ENCODE data around the gene BAIAP3. TPM values are rescaled to one million over a fixed set of nuclear protein-coding genes. Genes with fewer than 3 reads are reported as not detected.

Gene BAIAP3
- polyA plus RNA-seq, 4 donors = 4.5 to 10.5 (median 7.0) TPM

DNA sequence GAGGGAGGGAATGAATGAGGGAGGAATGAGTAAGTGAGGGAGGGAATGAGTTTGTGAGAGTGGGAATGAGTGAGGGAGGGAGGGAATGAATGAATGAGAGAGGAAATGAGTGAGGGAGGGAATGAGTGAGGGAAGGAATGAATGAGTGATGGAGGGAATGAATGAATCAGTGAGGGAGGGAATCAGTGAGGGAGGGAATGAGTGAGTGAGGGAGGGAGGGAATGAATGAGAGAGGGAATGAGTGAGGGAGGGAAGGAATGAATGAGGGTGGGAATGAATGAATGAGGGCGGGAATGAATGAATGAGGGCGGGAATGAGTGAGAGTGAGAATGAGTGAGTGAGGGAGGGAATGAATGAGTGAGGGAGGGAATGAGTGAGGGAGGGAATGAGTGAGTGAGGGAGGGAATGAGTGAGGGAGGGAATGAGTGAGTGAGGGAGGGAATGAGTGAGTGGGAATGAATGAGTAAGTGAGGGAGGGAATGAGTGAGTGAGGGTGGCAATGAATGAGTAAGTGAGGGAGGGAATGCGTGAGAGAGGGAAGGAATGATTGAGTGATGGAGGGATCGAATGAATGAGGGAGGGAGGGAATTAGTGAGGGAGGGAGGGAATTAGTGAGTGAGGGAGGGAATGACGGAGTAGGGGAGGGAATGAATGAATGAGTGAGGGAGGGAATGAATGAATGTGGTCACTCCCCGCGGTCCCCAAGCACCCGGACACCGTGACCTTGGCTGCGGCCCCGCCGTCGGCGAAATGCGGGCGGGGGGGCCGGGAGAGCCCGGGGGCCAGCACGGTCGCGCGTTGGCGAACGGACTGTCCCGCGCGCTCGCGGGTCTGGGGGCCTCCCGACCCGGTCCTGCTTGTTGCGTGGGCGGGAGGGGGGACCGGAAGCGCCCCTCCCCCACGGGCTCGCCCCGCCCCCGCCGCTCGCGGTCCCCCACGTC is 25.1 kb upstream of the BAIAP3 start:
- no peaks in the 10 kb centered on the region for H3K27me3 ChIP-seq (ENCODE audit: control insufficient read depth in 3 of 3, insufficient read depth in 3 of 3, low read length in 3 of 3)
- peak in 1 of 2 donors; percentile 84 for DNase-seq
- H3K36me3 ChIP-seq (ENCODE audit: control insufficient read depth in 3 of 3, insufficient read depth in 2 of 3, low read depth in 1 of 3, low read length in 3 of 3) = peaks cover 0 to 23% (median 0%) of the 10 kb centered on the region in 3 donors
- H3K4me1 ChIP-seq (ENCODE audit: control insufficient read depth in 3 of 3, insufficient read depth in 2 of 3, low read depth in 1 of 3, low read length in 2 of 3) = peaks cover 6 to 49% (median 6%) of the 10 kb centered on the region in 3 donors
- H3K9me3 ChIP-seq (ENCODE audit: control insufficient read depth in 2 of 2, insufficient read depth in 1 of 2, low read depth in 1 of 2, low read length in 1 of 2) = no peaks in the 10 kb centered on the region
- FAIRE-seq = no peak
- 4 to 35% (median 32%) methylated on average over 4 to 42 of the region's 43 CpGs for WGBS, 3 donors
- peak overlapping the region; percentile 55 to 91 (median 60) for H3K4me3 ChIP-seq (ENCODE audit: low read depth in 1 of 3, low read length in 3 of 3)
- peak overlapping the region; percentile 56 to 99 (median 73) for H3K27ac ChIP-seq (ENCODE audit: low read depth in 1 of 3, low read length in 2 of 3)

GRCh38 chr16:1308977-1309885 is 24.2 kb upstream of the BAIAP3 start, which contains the start of gene UBE2I:
Gene UBE2I (plus strand): TSS chr16:1309636. CDS start chr16:1314031, 4,395 bp downstream.
- Histone ChIP-seq H3K4me3 (ENCODE audit: low read depth in 1 of 3, low read length in 3 of 3) (peak within 1 kb of the TSS; percentile 78 to 95 (median 91)), H3K4me1 (ENCODE audit: control insufficient read depth in 3 of 3, insufficient read depth in 2 of 3, low read depth in 1 of 3, low read length in 2 of 3) (peaks cover 6 to 47% (median 6%) of the 10 kb centered on the region in 3 donors), H3K27ac (ENCODE audit: low read depth in 1 of 3, low read length in 2 of 3) (peak within 1 kb of the TSS; percentile 94 to 99 (median 97)), H3K36me3 (ENCODE audit: control insufficient read depth in 3 of 3, insufficient read depth in 2 of 3, low read depth in 1 of 3, low read length in 3 of 3) (peaks cover 0 to 30% (median 4%) of the 10 kb centered on the region in 3 donors), H3K27me3 (ENCODE audit: control insufficient read depth in 3 of 3, insufficient read depth in 3 of 3, low read length in 3 of 3) (no peaks in the 10 kb centered on the region), H3K9me3 (ENCODE audit: control insufficient read depth in 2 of 2, insufficient read depth in 1 of 2, low read depth in 1 of 2, low read length in 1 of 2) (no peaks in the 10 kb centered on the region)
- DNase-seq (peak; percentile 99 to 100), FAIRE-seq (no peak)
- WGBS, 3 donors = 0 to 1% (median 1%) methylated on average over 45 to 117 of the region's 117 CpGs

DNA sequence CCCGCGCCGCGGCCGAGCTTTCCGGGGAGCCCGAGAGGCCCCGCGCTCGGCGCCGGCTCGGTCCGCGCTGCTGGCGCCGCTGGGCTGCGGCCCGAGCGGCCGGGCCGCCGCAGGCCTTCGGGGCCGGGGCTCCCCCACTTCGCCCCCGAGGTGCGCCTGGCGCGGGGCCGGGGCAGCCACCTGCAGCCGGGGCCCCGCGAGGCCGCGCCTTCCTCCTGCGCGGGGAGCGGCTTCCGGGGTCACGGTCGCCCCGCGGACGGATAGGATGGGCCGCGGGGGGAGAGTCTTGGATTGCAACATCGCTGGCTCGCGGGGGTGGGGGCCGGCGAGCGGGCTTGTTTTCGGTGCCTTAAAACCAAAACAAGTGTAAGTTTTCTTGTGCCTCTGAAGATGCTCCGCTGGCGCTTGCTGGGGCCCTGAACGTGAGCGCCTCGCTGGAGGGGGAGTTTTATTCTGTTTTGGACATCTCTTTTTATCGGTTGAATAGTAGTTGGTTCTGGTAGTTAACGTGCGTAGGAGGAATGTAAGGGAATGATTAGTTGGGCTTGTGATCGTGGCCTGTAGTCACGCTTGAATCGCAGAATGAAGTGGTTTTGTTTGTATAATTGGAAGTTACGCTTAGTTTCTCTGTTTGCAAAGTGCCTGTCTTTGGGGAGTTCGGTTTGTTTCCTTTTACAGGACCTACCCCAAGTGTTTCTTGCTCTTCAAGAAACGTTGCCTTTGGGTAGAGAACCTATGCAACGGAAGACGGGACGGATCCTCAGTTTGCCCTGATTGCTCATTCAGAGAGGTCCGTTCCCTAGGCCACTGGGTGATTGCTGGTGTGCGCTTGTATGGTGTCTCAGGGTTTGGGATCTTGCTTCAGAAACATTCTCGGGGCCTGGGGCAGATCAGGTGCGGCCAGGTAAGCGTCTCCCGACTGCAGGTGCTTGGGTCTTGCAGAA is 23.3 kb upstream of the BAIAP3 start:
- FAIRE-seq (no peak), DNase-seq (peak; percentile 56 to 72)
- H3K9me3 ChIP-seq (ENCODE audit: control insufficient read depth in 2 of 2, insufficient read depth in 1 of 2, low read depth in 1 of 2, low read length in 1 of 2) = no peaks in the 10 kb centered on the region
- H3K4me1 ChIP-seq (ENCODE audit: control insufficient read depth in 3 of 3, insufficient read depth in 2 of 3, low read depth in 1 of 3, low read length in 2 of 3) = peaks cover 6 to 41% (median 6%) of the 10 kb centered on the region in 3 donors
- H3K27me3 ChIP-seq (ENCODE audit: control insufficient read depth in 3 of 3, insufficient read depth in 3 of 3, low read length in 3 of 3) = no peaks in the 10 kb centered on the region
- peaks cover 5 to 39% (median 8%) of the 10 kb centered on the region in 3 donors for H3K36me3 ChIP-seq (ENCODE audit: control insufficient read depth in 3 of 3, insufficient read depth in 2 of 3, low read depth in 1 of 3, low read length in 3 of 3)
- WGBS, 3 donors = 0% methylated on average over 38 to 77 of the region's 77 CpGs
- peak overlapping the region; percentile 78 to 95 (median 78) for H3K4me3 ChIP-seq (ENCODE audit: low read depth in 1 of 3, low read length in 3 of 3)
- H3K27ac ChIP-seq (ENCODE audit: low read depth in 1 of 3, low read length in 2 of 3) = peak overlapping the region in 2 of 3 donors; percentile 59 to 95

- 2% methylated on average over 14 of the region's 14 CpGs for WGBS, 3 donors
- H3K36me3 ChIP-seq (ENCODE audit: control insufficient read depth in 3 of 3, insufficient read depth in 2 of 3, low read depth in 1 of 3, low read length in 3 of 3) = peaks cover 10 to 46% (median 12%) of the 10 kb centered on the region in 3 donors
- no peaks in the 10 kb centered on the region for H3K9me3 ChIP-seq (ENCODE audit: control insufficient read depth in 2 of 2, insufficient read depth in 1 of 2, low read depth in 1 of 2, low read length in 1 of 2)
- peak overlapping the region; percentile 78 to 95 (median 78) for H3K4me3 ChIP-seq (ENCODE audit: low read depth in 1 of 3, low read length in 3 of 3)
- FAIRE-seq = no peak
- DNase-seq = no peak
- H3K4me1 ChIP-seq (ENCODE audit: control insufficient read depth in 3 of 3, insufficient read depth in 2 of 3, low read depth in 1 of 3, low read length in 2 of 3) = peaks cover 6 to 35% (median 6%) of the 10 kb centered on the region in 3 donors
- H3K27me3 ChIP-seq (ENCODE audit: control insufficient read depth in 3 of 3, insufficient read depth in 3 of 3, low read length in 3 of 3) = no peaks in the 10 kb centered on the region
- H3K27ac ChIP-seq (ENCODE audit: low read depth in 1 of 3, low read length in 2 of 3) = peak overlapping the region in 1 of 3 donors; percentile 95
These were observed 22.6 kb upstream of the BAIAP3 start for GRCh38 chr16:1310832-1311200.

DNA sequence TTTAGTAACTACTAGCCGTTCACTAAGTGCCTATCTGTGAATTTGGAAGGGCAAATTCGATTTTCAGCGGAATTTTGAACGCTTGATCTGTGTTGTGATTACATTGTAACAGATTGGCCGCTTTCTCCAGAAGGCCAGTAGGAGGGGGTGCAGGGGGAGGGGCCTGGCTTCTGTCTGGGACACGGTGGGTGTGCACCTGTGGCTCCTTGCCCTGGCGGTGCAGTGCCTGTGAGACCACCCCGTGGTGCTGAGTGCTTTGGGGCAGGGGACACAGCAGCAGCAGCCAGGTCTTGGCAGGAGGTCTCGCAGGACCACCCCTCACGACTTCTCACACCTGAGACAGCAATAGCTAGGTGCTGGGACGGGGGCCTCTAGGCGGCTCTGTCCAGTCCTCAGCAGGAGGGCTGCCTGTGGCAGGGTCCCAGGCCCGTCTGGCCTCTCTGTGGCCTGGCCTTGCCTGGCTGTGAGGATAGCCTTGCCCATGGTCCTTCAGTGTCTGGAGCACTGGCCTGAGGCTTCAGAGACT is 22.2 kb upstream of the BAIAP3 start:
- DNase-seq = no peak
- 8 to 15% (median 13%) methylated on average over 13 of the region's 13 CpGs for WGBS, 3 donors
- H3K4me3 ChIP-seq (ENCODE audit: low read depth in 1 of 3, low read length in 3 of 3) = peak overlapping the region; percentile 78 to 95 (median 78)
- H3K36me3 ChIP-seq (ENCODE audit: control insufficient read depth in 3 of 3, insufficient read depth in 2 of 3, low read depth in 1 of 3, low read length in 3 of 3) = peaks cover 10 to 51% (median 15%) of the 10 kb centered on the region in 3 donors
- H3K4me1 ChIP-seq (ENCODE audit: control insufficient read depth in 3 of 3, insufficient read depth in 2 of 3, low read depth in 1 of 3, low read length in 2 of 3) = peaks cover 6 to 31% (median 6%) of the 10 kb centered on the region in 3 donors
- H3K27ac ChIP-seq (ENCODE audit: low read depth in 1 of 3, low read length in 2 of 3) = peak overlapping the region in 1 of 3 donors; percentile 95
- H3K9me3 ChIP-seq (ENCODE audit: control insufficient read depth in 2 of 2, insufficient read depth in 1 of 2, low read depth in 1 of 2, low read length in 1 of 2) = no peaks in the 10 kb centered on the region
- H3K27me3 ChIP-seq (ENCODE audit: control insufficient read depth in 3 of 3, insufficient read depth in 3 of 3, low read length in 3 of 3) = no peaks in the 10 kb centered on the region
- no peak for FAIRE-seq

DNA sequence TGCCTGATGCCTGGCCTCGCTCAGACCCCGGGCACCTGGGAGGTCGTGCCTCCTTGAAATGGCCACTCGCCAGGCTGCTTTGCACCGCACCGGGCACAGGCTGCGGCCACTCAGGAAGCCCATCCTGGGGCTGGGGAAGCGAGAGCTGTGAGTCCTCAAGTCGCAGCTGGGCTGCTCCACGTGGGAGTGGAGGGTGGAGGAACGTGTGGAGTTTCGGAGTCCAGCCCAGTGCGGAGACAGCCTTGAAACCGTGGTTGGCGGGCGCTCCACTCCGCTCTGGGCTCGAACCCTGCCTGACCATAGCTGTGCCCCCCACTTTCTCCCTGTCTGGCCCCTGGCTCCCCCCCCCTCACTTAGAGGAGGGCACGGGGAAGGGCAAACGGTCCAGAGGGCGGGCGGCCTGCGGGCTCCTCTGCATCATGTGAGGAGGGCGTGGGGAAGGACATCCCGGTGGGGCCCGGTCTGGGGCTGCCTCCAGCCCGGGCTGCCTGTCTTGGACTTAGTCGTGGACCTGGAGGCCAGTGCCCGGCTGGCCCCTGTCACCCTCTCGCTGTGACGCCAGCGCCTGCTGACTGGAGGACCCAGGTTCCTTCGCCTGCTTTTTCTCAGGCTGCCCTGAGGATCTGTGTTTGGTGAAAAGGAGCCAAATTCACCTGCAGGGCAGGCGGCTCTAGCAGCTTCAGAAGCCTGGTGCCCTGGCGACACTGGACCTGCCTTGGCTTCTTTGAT is 21.5 kb upstream of the BAIAP3 start:
- Histone ChIP-seq H3K4me3 (ENCODE audit: low read depth in 1 of 3, low read length in 3 of 3) (peak overlapping the region in 2 of 3 donors; percentile 78 to 95), H3K27ac (ENCODE audit: low read depth in 1 of 3, low read length in 2 of 3) (peak overlapping the region in 1 of 3 donors; percentile 95), H3K9me3 (ENCODE audit: control insufficient read depth in 2 of 2, insufficient read depth in 1 of 2, low read depth in 1 of 2, low read length in 1 of 2) (no peaks in the 10 kb centered on the region), H3K27me3 (ENCODE audit: control insufficient read depth in 3 of 3, insufficient read depth in 3 of 3, low read length in 3 of 3) (no peaks in the 10 kb centered on the region), H3K36me3 (ENCODE audit: control insufficient read depth in 3 of 3, insufficient read depth in 2 of 3, low read depth in 1 of 3, low read length in 3 of 3) (peaks cover 10 to 57% (median 20%) of the 10 kb centered on the region in 3 donors), H3K4me1 (ENCODE audit: control insufficient read depth in 3 of 3, insufficient read depth in 2 of 3, low read depth in 1 of 3, low read length in 2 of 3) (peaks cover 6 to 27% (median 6%) of the 10 kb centered on the region in 3 donors)
- DNase-seq = peak in 1 of 2 donors; percentile 89
- WGBS, 3 donors = 25 to 40% (median 30%) methylated on average over 31 to 35 of the region's 35 CpGs
- FAIRE-seq = no peak

DNA sequence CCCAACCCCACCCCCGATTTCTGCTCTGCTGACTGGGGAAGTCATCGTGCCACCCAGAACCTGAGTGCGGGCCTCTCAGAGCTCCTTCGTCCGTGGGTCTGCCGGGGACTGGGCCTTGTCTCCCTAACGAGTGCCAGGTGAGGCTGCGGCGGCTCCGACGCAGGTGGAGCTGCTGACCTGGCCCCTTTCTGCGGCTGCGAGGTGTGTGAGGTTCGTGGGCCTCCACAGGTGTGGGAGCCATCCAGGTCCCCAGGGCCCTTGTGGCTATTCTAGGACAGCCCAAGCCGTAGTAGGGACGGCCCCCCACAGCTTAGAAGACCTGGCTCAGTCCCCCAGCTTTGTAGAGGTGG is 21.0 kb upstream of the BAIAP3 start:
- Histone ChIP-seq H3K4me1 (ENCODE audit: control insufficient read depth in 3 of 3, insufficient read depth in 2 of 3, low read depth in 1 of 3, low read length in 2 of 3) (peaks cover 6 to 27% (median 6%) of the 10 kb centered on the region in 3 donors), H3K27ac (ENCODE audit: low read depth in 1 of 3, low read length in 2 of 3) (peak overlapping the region in 1 of 3 donors; percentile 95), H3K27me3 (ENCODE audit: control insufficient read depth in 3 of 3, insufficient read depth in 3 of 3, low read length in 3 of 3) (no peaks in the 10 kb centered on the region), H3K4me3 (ENCODE audit: low read depth in 1 of 3, low read length in 3 of 3) (peak overlapping the region in 1 of 3 donors; percentile 45), H3K9me3 (ENCODE audit: control insufficient read depth in 2 of 2, insufficient read depth in 1 of 2, low read depth in 1 of 2, low read length in 1 of 2) (no peaks in the 10 kb centered on the region), H3K36me3 (ENCODE audit: control insufficient read depth in 3 of 3, insufficient read depth in 2 of 3, low read depth in 1 of 3, low read length in 3 of 3) (peaks cover 12 to 60% (median 24%) of the 10 kb centered on the region in 3 donors)
- FAIRE-seq (no peak), DNase-seq (no peak)
- WGBS, 3 donors = 59 to 68% (median 60%) methylated on average over 15 to 16 of the region's 16 CpGs

Data from small intestine (tissue), 7 donors.